Activated effector memory CD4-positive, alpha-beta T cell treated with anti-CD3 and anti-CD28 coated beads, Interleukin-2, amount 50 U/mL, for 16 hours (primary cell): ENCODE results near the gene PLCH2.

ENCODE experiments used
- DNase-seq: peaks from one replicate; pipeline ENCODE4 v3.0.0-alpha.2; 2020

Gene PLCH2

GRCh38 chr1:2532485-2533160 lies 56.5 kb downstream of the PLCH2 start:
- DNase-seq, result no peak

- DNase-seq, result no peak
Observed at GRCh38 chr1:2533365-2533764, 57.3 kb downstream of the PLCH2 start.

- no peak for DNase-seq
Observed at GRCh38 chr1:2534315-2534686, 58.2 kb downstream of the PLCH2 start.

- DNase-seq, result no peak
Observed at GRCh38 chr1:2534687-2535441, 58.8 kb downstream of the PLCH2 start.

- no peak for DNase-seq
Observed at GRCh38 chr1:2535455-2535854, 59.4 kb downstream of the PLCH2 start.

- no peak for DNase-seq
Observed at GRCh38 chr1:2535981-2536380, 59.9 kb downstream of the PLCH2 start.

GRCh38 chr1:2537784-2538115 lies 61.7 kb downstream of the PLCH2 start:
- no peak for DNase-seq

GRCh38 chr1:2538376-2538775 lies 62.3 kb downstream of the PLCH2 start:
- no peak for DNase-seq

- DNase-seq, result no peak
Observed at GRCh38 chr1:2538872-2539271, 62.8 kb downstream of the PLCH2 start.

GRCh38 chr1:2539312-2539907 lies 63.3 kb downstream of the PLCH2 start:
- DNase-seq, result peak; percentile 76

- DNase-seq, result no peak
Observed at GRCh38 chr1:2540816-2541492, 64.9 kb downstream of the PLCH2 start.

GRCh38 chr1:2541619-2542245 lies 65.6 kb downstream of the PLCH2 start:
- no peak for DNase-seq

GRCh38 chr1:2542246-2542915 lies 66.3 kb downstream of the PLCH2 start:
- DNase-seq, result no peak

- DNase-seq, result peak; percentile 78
Observed at GRCh38 chr1:2543543-2544092, 67.5 kb downstream of the PLCH2 start.

GRCh38 chr1:2544093-2544874 lies 68.2 kb downstream of the PLCH2 start:
- DNase-seq, result no peak

GRCh38 chr1:2544875-2545640 lies 69.0 kb downstream of the PLCH2 start:
- no peak for DNase-seq

- peak; percentile 95 for DNase-seq
Observed at GRCh38 chr1:2545754-2546514, 69.8 kb downstream of the PLCH2 start.

GRCh38 chr1:2546515-2547209 lies 70.6 kb downstream of the PLCH2 start:
- peak; percentile 94 for DNase-seq
